ENCODE results near the gene ZNF750. TPM values are rescaled to one million over a fixed set of nuclear protein-coding genes. Genes with fewer than 3 reads are reported as not detected.

The ZNF750 gene
- total RNA-seq, 2 donors from 2014 or later: not detected

DNA sequence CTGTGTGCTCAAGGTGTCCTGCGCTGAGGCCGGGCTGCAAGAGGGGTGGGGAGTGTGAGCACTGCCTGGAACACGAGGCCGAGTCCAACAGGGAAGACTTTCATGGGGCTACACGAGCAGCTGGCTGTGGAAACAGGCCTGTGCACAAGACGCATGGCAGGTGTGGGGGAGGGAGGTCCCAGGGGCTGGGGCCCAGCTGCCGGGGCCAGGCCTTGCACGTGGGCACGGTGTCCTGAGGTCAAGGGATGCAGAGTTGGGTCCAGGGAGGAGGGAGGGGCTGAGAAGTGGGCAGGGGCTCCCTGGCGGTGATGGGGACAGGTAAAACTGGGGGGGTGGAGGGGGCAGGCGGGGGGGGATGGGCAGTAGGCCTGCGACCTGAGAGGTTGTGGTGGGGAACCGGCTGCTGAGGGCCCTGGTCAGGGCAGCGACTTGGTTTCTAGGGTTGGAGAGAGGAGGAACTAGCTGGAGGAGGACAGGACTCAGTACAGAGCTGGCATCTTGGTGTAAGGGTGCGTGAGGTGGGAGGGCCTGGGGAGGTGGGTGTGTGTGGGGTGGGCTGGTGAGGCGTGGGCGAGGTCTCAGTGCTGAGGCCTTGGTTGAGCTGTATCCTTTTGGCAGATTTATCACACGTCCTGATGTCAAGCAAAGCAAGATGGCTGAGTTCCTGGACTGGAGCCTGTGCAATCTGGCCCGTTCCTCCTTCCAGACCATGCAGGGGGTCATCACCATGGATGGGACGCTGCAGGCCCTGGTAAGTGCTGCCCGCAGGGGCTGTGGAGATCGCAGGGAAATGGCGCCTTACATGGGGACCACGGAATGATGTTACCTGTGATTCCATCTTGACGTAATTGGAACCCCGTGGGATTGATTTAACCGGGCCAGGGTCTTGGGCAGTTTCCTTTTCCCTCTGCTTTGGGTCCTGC, 58.6 kb downstream of the ZNF750 start:
- no peak for DNase-seq
- H3K27ac Mint-ChIP-seq: no peak overlapping the region
- no peaks in the 10 kb centered on the region for H3K27me3 Mint-ChIP-seq (ENCODE audit: low read depth)
- H3K9me3 Mint-ChIP-seq: no peaks in the 10 kb centered on the region
- no peak overlapping the region for H3K4me3 Mint-ChIP-seq
- peak; percentile 35 to 49 for ATAC-seq (replicated peaks in 1 of 2)
- H3K4me1 Mint-ChIP-seq (ENCODE audit: low read depth): no peaks in the 10 kb centered on the region
- peaks cover 1 to 3% of the 10 kb centered on the region in 2 donors for H3K36me3 Mint-ChIP-seq (ENCODE audit: insufficient read depth in 2 of 2)

DNA sequence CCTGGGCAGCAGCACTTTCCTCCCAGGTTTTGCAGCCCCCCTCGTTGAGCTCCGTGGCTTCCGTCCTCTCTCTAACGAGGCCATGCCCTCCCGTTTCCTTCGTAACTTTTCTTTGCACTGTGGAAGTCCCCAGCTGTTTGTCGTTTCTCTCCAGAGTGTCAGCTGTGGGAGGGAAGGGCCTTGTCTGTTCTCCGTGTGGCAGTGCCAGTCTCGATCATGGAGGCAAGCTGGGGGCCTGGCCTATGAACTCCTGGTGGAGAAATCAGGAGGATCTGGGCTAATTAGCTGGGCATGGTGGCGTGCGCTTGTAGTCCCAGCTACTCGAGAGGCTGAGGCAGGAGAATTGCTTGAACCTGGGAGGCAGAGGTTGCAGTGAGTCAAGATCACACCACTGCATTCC, 59.6 kb downstream of the ZNF750 start:
- Mint-ChIP-seq H3K27me3 (ENCODE audit: low read depth) (no peaks in the 10 kb centered on the region), H3K9me3 (no peaks in the 10 kb centered on the region), H3K4me1 (ENCODE audit: low read depth) (no peaks in the 10 kb centered on the region), H3K4me3 (no peak overlapping the region), H3K36me3 (ENCODE audit: insufficient read depth in 2 of 2) (peaks cover 1 to 3% of the 10 kb centered on the region in 2 donors), H3K27ac (no peak overlapping the region)
- ATAC-seq (replicated peaks in 1 of 2): no peak
- DNase-seq: no peak

DNA sequence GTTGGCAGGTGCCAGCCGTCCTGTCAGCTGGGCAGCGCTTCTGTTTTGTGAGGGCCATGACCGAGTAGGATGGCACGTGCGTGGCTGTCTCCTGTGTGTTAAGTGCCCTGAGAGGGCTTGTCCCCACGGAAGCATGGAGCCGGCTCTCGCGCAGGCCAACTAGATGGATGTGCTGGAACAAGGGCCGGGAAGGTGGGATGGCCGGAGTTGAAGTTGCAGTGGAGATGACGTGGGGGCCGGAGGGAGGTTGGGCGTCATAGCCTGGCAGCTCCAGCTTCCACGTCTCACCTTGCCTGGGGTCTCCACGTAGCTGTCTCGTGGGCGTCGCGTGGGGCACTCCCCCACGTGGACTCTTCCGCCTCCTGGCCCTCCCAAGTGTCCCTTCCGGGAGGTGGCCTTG, 60.3 kb downstream of the ZNF750 start:
- Mint-ChIP-seq H3K36me3 (ENCODE audit: insufficient read depth in 2 of 2) (peaks cover 1 to 3% of the 10 kb centered on the region in 2 donors), H3K4me1 (ENCODE audit: low read depth) (peaks cover 5% of the 10 kb centered on the region), H3K9me3 (no peaks in the 10 kb centered on the region), H3K4me3 (no peak overlapping the region), H3K27ac (no peak overlapping the region), H3K27me3 (ENCODE audit: low read depth) (no peaks in the 10 kb centered on the region)
- ATAC-seq (replicated peaks in 1 of 2): no peak
- no peak for DNase-seq

Other genes starting within 250 kb of the ZNF750 start
- gene WDR45B, start 191.6 kb downstream of the ZNF750 start, total RNA-seq: 10 to 100 TPM; 51.1 to 52.3 TPM
- 1 to 10 TPM; 2.5 to 3.1 TPM for gene RAB40B, start 141.3 kb downstream of the ZNF750 start, total RNA-seq
- gene FN3KRP, start 123.3 kb downstream of the ZNF750 start, total RNA-seq: 10 to 100 TPM; 39.6 to 47.8 TPM
- gene FN3K, start 104.4 kb downstream of the ZNF750 start, total RNA-seq: 1 to 10 TPM; 3.5 to 4.3 TPM
- 100 to 1,000 TPM; 112 to 134 TPM for gene TBCD, start 88.0 kb downstream of the ZNF750 start, total RNA-seq
- 100 to 1,000 TPM; 137 to 198 TPM for gene METRNL, start 239.6 kb upstream of the ZNF750 start, total RNA-seq